SJCRH30 (cell line): Measurements from ENCODE around the gene NEO1. TPM values are rescaled to one million over a fixed set of nuclear protein-coding genes. Genes with fewer than 3 reads are reported as not detected.

Experiments
- DNase-seq, 2 experiments: peaks; one replicate each; pipeline ENCODE4 v3.0.0-alpha.2; 2015 to 2020
- H3K27ac ChIP-seq: fragments of 250-450 bp; sonication (Bioruptor Pico); 2 replicates; pipeline ENCODE4 v1.5.1; 2020; ENCODE audit warnings: mild to moderate bottlenecking, moderate library complexity
- H3K27me3 ChIP-seq: fragments of 250-450 bp; sonication (Bioruptor Pico); 2 replicates; pipeline ENCODE4 v1.5.1; 2020; ENCODE audit warnings: mild to moderate bottlenecking, moderate library complexity
- H3K36me3 ChIP-seq: fragments of 250-450 bp; sonication (Bioruptor Pico); 2 replicates; pipeline ENCODE4 v1.5.1; 2020; ENCODE audit warnings: mild to moderate bottlenecking, moderate library complexity
- H3K4me1 ChIP-seq: fragments of 250-450 bp; sonication (Bioruptor Pico); 2 replicates; pipeline ENCODE4 v1.5.1; 2020; ENCODE audit warnings: mild to moderate bottlenecking, moderate library complexity
- H3K4me3 ChIP-seq: fragments of 250-450 bp; sonication (Bioruptor Pico); 2 replicates; pipeline ENCODE4 v1.5.1; 2020; ENCODE audit warnings: mild to moderate bottlenecking, moderate library complexity
- H3K9me3 ChIP-seq: fragments of 250-450 bp; sonication (Bioruptor Pico); replicated peaks from 2 replicates; pipeline ENCODE4 v1.5.1; 2020; ENCODE audit warnings: mild to moderate bottlenecking, moderate library complexity
- total RNA-seq: library from RNA; depleted of rRNA; stranded (reverse); fragments of >200 nt; shearing (Covaris generic); gene quantifications from 2 replicates; pipeline ENCODE4 v1.2.3, GENCODE V29; 2014

Gene NEO1
- total RNA-seq, 1 experiment from 2014 or later = 15.1 TPM

DNA sequence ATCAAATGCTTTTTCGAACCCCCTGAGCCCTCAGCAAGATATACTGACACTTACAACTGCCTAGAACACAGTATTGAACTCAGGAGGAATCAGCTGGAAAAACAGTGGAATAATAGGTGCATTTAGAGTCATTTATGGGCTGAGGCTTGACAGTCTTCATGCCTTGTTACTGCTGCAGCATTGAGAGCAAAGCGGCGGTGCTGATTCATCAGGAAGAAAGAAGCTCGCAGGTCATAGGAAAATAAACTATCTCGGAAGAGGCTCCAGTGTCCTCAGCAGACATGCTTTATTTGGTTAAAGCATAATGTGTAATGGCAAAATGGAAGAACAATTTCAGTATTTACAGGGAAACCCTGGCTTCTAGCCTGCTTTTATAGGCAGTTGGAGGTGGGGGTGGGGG is 30.1 kb upstream of the NEO1 start:
- H3K4me3 ChIP-seq = no peak overlapping the region
- no peak for DNase-seq

GRCh38 chr15:73023071-73023470 is 29.2 kb upstream of the NEO1 start:
- Histone ChIP-seq H3K27ac (no peak overlapping the region), H3K36me3 (no peaks in the 10 kb centered on the region), H3K27me3 (peaks cover 22% of the 10 kb centered on the region; the same call in 1 of the 2 replicates), H3K9me3 (no peaks in the 10 kb centered on the region), H3K4me3 (no peak overlapping the region), H3K4me1 (no peaks in the 10 kb centered on the region)
- DNase-seq = no peak

More for the DNA sequence above, 30.1 kb upstream of the NEO1 start:
- Histone ChIP-seq H3K4me1 (no peaks in the 10 kb centered on the region), H3K36me3 (no peaks in the 10 kb centered on the region), H3K9me3 (no peaks in the 10 kb centered on the region), H3K27me3 (peaks cover 22% of the 10 kb centered on the region; the same call in 1 of the 2 replicates), H3K27ac (no peak overlapping the region)

GRCh38 chr15:73024168-73024567 is 28.1 kb upstream of the NEO1 start:
- Histone ChIP-seq H3K4me1 (no peaks in the 10 kb centered on the region), H3K4me3 (no peak overlapping the region), H3K27ac (no peak overlapping the region), H3K27me3 (peaks cover 25% of the 10 kb centered on the region), H3K9me3 (no peaks in the 10 kb centered on the region), H3K36me3 (no peaks in the 10 kb centered on the region)
- DNase-seq = no peak

DNA sequence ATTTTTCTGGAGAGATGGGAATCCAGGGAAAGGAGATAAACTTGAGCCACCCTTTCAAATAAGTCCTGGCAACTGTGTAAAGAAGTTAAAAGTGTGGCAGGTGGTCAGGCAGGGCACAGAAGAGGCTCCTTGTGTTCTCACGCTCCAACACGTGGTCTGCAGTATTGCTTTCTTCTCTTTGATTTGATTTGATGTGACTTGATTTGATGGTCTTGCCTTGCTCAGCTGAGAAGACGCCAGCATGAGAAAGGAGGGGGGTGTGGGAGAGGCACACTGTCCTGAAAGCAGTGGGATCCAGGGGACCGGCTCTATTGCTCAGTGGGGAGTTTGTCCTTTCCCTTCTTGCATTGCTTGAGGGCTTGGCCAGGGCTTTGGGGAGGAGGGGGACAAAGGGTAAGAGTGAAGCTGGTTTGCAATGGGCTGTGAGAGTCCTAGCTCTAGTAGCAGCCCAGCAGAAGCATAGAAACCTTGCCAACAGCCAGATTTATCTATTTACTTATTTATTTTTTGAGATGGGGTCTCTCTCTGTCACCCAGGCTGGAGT is 25.7 kb upstream of the NEO1 start:
- Histone ChIP-seq H3K36me3 (no peaks in the 10 kb centered on the region), H3K27me3 (peaks cover 28% of the 10 kb centered on the region), H3K9me3 (no peaks in the 10 kb centered on the region), H3K4me3 (no peak overlapping the region), H3K27ac (no peak overlapping the region), H3K4me1 (no peaks in the 10 kb centered on the region)
- DNase-seq = no peak

DNA sequence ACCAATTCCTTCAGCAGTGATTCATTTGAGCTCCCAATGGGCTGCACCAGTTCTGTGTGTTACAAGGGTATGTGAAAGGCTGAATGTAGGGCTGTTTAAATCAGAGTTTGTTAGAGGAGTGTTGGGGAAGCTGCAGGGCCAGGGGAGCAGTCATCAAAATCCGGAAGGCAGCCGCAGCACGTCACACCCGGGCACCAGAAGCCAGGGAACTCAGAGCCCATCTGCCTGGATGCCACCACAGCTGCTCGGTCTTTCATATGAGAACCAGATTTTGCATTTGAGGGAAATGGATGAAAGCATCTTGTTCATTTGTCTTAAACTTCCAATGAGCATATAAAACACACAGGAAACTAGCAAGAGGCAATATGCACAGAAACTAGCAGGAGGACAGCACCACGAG is 24.2 kb upstream of the NEO1 start:
- Histone ChIP-seq H3K4me3 (no peak overlapping the region), H3K36me3 (no peaks in the 10 kb centered on the region), H3K27me3 (peaks cover 35% of the 10 kb centered on the region), H3K4me1 (no peaks in the 10 kb centered on the region), H3K27ac (no peak overlapping the region), H3K9me3 (no peaks in the 10 kb centered on the region)
- DNase-seq = no peak

DNA sequence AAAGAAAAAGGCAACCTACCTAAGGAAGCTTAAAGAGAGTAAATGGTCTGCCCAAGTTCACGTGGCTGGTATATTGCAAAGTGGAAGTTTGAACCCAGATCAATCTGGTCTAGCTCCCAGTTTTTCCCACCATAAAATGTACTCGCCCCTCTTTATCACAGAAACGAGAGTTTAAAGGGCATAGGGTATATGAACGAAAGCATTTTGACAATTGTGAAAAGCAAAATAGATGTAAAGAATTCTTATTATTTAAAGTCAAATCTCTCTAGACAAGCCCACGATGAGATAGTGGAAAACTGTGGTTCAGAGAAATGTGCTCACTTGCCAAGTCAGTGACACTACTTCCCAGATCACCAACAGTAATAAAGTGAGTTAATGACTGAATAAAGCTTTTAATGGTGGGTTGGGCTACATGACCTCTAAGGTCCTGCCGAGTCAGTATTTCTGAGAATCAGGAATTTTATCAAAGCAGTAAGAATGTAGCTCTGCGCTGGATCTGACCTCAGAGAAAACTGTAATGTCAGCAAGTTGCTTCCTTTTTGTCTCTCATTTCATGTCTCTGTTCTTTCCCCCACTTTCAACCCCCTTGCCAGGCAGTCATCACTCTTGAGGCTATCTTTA is 23.3 kb upstream of the NEO1 start:
- Histone ChIP-seq H3K4me3 (no peak overlapping the region), H3K36me3 (no peaks in the 10 kb centered on the region), H3K27me3 (peaks cover 40% of the 10 kb centered on the region), H3K9me3 (no peaks in the 10 kb centered on the region), H3K4me1 (no peaks in the 10 kb centered on the region), H3K27ac (no peak overlapping the region)
- DNase-seq = no peak

GRCh38 chr15:73030122-73030679 is 22.1 kb upstream of the NEO1 start:
- no peak overlapping the region for H3K4me3 ChIP-seq
- no peaks in the 10 kb centered on the region for H3K36me3 ChIP-seq
- H3K9me3 ChIP-seq = no peaks in the 10 kb centered on the region
- no peaks in the 10 kb centered on the region for H3K4me1 ChIP-seq
- H3K27me3 ChIP-seq = peaks cover 40% of the 10 kb centered on the region
- no peak for DNase-seq
- H3K27ac ChIP-seq = no peak overlapping the region

DNA sequence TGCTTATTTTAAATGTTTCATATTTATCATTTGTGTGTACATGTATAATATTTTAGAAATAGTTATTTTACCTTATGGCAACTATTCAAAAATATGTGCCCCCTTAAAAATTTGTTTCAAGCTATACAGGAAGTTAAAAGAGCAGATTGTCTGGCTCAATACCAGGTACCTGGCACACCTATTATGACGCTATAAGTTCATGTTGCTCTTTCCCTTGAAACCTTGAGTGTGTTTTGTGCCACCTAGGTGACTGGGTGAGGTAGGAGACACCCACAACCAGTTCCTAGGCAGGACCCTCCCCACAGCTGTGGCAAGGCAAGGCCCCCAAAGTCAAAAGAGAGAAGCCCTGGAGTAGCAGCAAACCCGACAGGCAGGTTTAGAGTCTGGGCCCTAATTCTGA is 20.6 kb upstream of the NEO1 start:
- Histone ChIP-seq H3K9me3 (no peaks in the 10 kb centered on the region), H3K4me1 (no peaks in the 10 kb centered on the region), H3K27me3 (peaks cover 40% of the 10 kb centered on the region), H3K4me3 (no peak overlapping the region), H3K27ac (no peak overlapping the region), H3K36me3 (no peaks in the 10 kb centered on the region)
- DNase-seq = no peak

GRCh38 chr15:73033611-73034010 is 18.7 kb upstream of the NEO1 start:
- H3K9me3 ChIP-seq = no peaks in the 10 kb centered on the region
- no peak overlapping the region for H3K27ac ChIP-seq
- DNase-seq = no peak
- no peaks in the 10 kb centered on the region for H3K4me1 ChIP-seq
- H3K4me3 ChIP-seq = no peak overlapping the region
- no peaks in the 10 kb centered on the region for H3K36me3 ChIP-seq
- H3K27me3 ChIP-seq = peaks cover 35% of the 10 kb centered on the region

DNA sequence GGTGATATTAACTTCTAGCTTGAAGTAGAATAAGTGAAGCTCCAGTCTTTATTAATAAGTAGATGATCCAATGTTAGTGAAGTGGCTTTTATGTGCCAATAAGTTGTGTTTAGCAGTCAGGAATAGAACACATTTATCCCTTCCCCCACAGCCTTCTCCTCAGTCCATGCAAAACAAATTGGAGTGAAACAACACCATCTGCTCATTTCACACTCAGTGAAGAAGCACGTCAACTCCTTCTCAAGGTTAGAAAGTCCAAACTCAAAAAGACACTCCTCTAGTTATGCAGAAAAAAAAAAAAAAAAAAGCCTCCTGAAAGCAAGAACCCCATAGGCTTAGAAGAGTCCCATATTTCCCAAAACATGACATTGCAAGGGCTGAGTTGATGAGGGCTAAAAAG is 18.0 kb upstream of the NEO1 start:
- H3K9me3 ChIP-seq = no peaks in the 10 kb centered on the region
- peaks cover 34% of the 10 kb centered on the region for H3K27me3 ChIP-seq
- no peaks in the 10 kb centered on the region for H3K4me1 ChIP-seq
- no peak overlapping the region for H3K27ac ChIP-seq
- no peak for DNase-seq
- no peaks in the 10 kb centered on the region for H3K36me3 ChIP-seq
- no peak overlapping the region for H3K4me3 ChIP-seq

- Histone ChIP-seq H3K4me1 (no peaks in the 10 kb centered on the region), H3K4me3 (no peak overlapping the region)
Measured at GRCh38 chr15:73035221-73035620, 17.0 kb upstream of the NEO1 start.

GRCh38 chr15:73038220-73038619 is 14.0 kb upstream of the NEO1 start:
- H3K4me3 ChIP-seq = no peak overlapping the region
- H3K36me3 ChIP-seq = no peaks in the 10 kb centered on the region
- no peaks in the 10 kb centered on the region for H3K4me1 ChIP-seq
- no peak for DNase-seq
- no peaks in the 10 kb centered on the region for H3K9me3 ChIP-seq
- peaks cover 12% of the 10 kb centered on the region for H3K27me3 ChIP-seq
- no peak overlapping the region for H3K27ac ChIP-seq

More at GRCh38 chr15:73035221-73035620, 17.0 kb upstream of the NEO1 start:
- DNase-seq = no peak
- Histone ChIP-seq H3K9me3 (no peaks in the 10 kb centered on the region), H3K27ac (no peak overlapping the region), H3K36me3 (no peaks in the 10 kb centered on the region), H3K27me3 (peaks cover 32% of the 10 kb centered on the region)

GRCh38 chr15:73046073-73046472 is 6.2 kb upstream of the NEO1 start:
- no peaks in the 10 kb centered on the region for H3K4me1 ChIP-seq
- H3K27ac ChIP-seq = no peak overlapping the region
- no peaks in the 10 kb centered on the region for H3K9me3 ChIP-seq
- DNase-seq = no peak
- 0 out of 2 replicates have a peak, but pooled peaks cover 6% of the 10 kb centered on the region for H3K27me3 ChIP-seq
- no peaks in the 10 kb centered on the region for H3K36me3 ChIP-seq
- H3K4me3 ChIP-seq = no peak overlapping the region

DNA sequence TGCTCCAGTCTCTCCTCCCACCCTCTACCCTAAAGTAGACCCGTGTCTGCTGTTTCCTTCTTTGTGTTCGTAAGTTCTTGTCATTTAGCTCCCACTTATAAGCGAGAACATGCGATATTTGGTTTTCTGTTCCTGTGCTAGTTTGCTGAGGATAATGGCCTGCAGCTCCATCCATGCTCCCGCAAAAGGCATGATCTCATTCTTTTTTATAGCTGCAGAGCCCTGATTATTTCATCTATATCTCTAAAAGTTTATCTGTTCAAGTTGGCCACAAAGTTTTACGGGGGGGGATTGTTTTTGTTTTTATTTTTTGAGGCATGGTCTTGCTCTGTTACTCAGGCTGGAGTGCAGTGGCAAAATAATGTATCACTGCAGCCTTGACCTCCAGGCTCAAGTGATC is 4.4 kb upstream of the NEO1 start:
- Histone ChIP-seq H3K4me3 (no peak overlapping the region), H3K36me3 (no peaks in the 10 kb centered on the region), H3K27me3 (0 out of 2 replicates have a peak, but pooled peaks cover 6% of the 10 kb centered on the region), H3K27ac (no peak overlapping the region), H3K9me3 (no peaks in the 10 kb centered on the region), H3K4me1 (no peaks in the 10 kb centered on the region)
- no peak for DNase-seq

- Histone ChIP-seq H3K4me1 (no peaks in the 10 kb centered on the region; the same call in 1 of the 2 replicates), H3K36me3 (no peaks in the 10 kb centered on the region), H3K4me3 (no peak overlapping the region), H3K27ac (no peak overlapping the region), H3K9me3 (no peaks in the 10 kb centered on the region), H3K27me3 (0 out of 2 replicates have a peak, but pooled peaks cover 5% of the 10 kb centered on the region)
- DNase-seq = no peak
Measured at GRCh38 chr15:73048624-73049295, 3.5 kb upstream of the NEO1 start.
